Left colon (tissue), 2 donors: Measurements from ENCODE around the gene CD164L2. TPM values are rescaled to one million over a fixed set of nuclear protein-coding genes. Genes with fewer than 3 reads are reported as not detected.
"Not testable (repeated sequence)": the region's sequence is repeated elsewhere in the genome, so short reads cannot be mapped to it uniquely, and the experiment has no call there.

Experiments
- ATAC-seq: fragments of 200-7000 bp; cut with Tn5 transposase; one replicate; pipeline ENCODE4 v1.9.1; 2020; ENCODE audit warnings: mild to moderate bottlenecking, moderate library complexity
- DNase-seq, 2 donors: peaks; one replicate each; pipeline ENCODE4 v3.0.0-alpha.2; 2020
- intact Hi-C, 2 donors: fragments of 100-400 bp; cut with DNase I in 1 of 2; cut with micrococcal nuclease in 1 of 2; formaldehyde crosslinking; loops; one replicate each; pipeline versions ENCODE4 v1.11.2 to v1.14.0; 2022; cut with DNase I, micrococcal nuclease
- total RNA-seq, 2 donors: library from RNA; stranded (reverse); fragmentation: NEBNext Ultra II Directional; extraction: Animal tissue kit (Norgen Biotek cat#: 25700); gene quantifications; one replicate each; pipeline ENCODE4 v1.2.1, GENCODE V29; 2021
- donor health status: DM: no; HTN: no; CAD: no.
- donor health status: DM: yes; HTN: yes; CAD: no.

The CD164L2 gene
- total RNA-seq, 2 donors from 2014 or later: 0.47 to 2.0 TPM

GRCh38 chr1:27406791-27407190 lies 23.7 kb upstream of the CD164L2 start:
- ATAC-seq, DNase-seq, intact Hi-C loops: not testable (repeated sequence)

GRCh38 chr1:27406362-27406680 lies 23.2 kb upstream of the CD164L2 start:
- intact Hi-C loops: no loop called here
- DNase-seq (no peak), ATAC-seq (no peak)

- ATAC-seq, intact Hi-C loops, DNase-seq: not testable (repeated sequence)
These were observed 22.6 kb upstream of the CD164L2 start for GRCh38 chr1:27405598-27406361.

GRCh38 chr1:27405074-27405473 lies 21.9 kb upstream of the CD164L2 start:
- DNase-seq (no peak), ATAC-seq (no peak)
- intact Hi-C loops: no loop called here

GRCh38 chr1:27403931-27404330 lies 20.8 kb upstream of the CD164L2 start:
- no peak for ATAC-seq
- no peak for DNase-seq
- intact Hi-C loops: loop anchor here in 1 of 2 donors (5.0 kb wide), 1 partner anchor 198 kb away; the partner anchor contains the start of gene AHDC1

GRCh38 chr1:27403065-27403726 lies 20.1 kb upstream of the CD164L2 start:
- DNase-seq (peak; percentile 54 to 55), ATAC-seq (no peak)
- intact Hi-C loops: loop anchor here in 1 of 2 donors (5.0 kb wide), 1 partner anchor 199 kb away; the partner anchor contains the start of gene AHDC1

- ATAC-seq (peak; percentile 73), DNase-seq (peak; percentile 78 to 87)
- intact Hi-C loops: loop anchor here in 1 of 2 donors (5.0 kb wide), 1 partner anchor 200 kb away; the partner anchor contains the start of gene AHDC1
These were observed 19.2 kb upstream of the CD164L2 start for GRCh38 chr1:27402349-27402754.

GRCh38 chr1:27400963-27401341 lies 17.8 kb upstream of the CD164L2 start:
- ATAC-seq (no peak), DNase-seq (no peak)
- intact Hi-C loops: loop anchor here in 1 of 2 donors (5.0 kb wide), 1 partner anchor 201 kb away; the partner anchor contains the start of gene AHDC1

GRCh38 chr1:27400082-27400962 lies 17.2 kb upstream of the CD164L2 start:
- DNase-seq (no peak), ATAC-seq (no peak)
- intact Hi-C loops: loop anchor here in 1 of 2 donors (5.0 kb wide), 1 partner anchor 202 kb away; the partner anchor contains the start of gene AHDC1

GRCh38 chr1:27399251-27400025 lies 16.3 kb upstream of the CD164L2 start:
- intact Hi-C loops: loop anchor here (5.0 to 10.0 kb wide), 2 partner anchors 203 to 205 kb away; partner anchors contain the start of gene AHDC1 (in 2 of the 2)
- DNase-seq: no peak

GRCh38 chr1:27398405-27399149 lies 15.4 kb upstream of the CD164L2 start:
- no peak for DNase-seq
- intact Hi-C loops: loop anchor here in 1 of 2 donors (10.0 kb wide), 1 partner anchor 206 kb away; the partner anchor contains the start of gene AHDC1
- ATAC-seq: peak; percentile 13

More at GRCh38 chr1:27399251-27400025, 16.3 kb upstream of the CD164L2 start:
- no peak for ATAC-seq

GRCh38 chr1:27397749-27398148 lies 14.6 kb upstream of the CD164L2 start:
- DNase-seq (no peak), ATAC-seq (no peak)
- intact Hi-C loops: loop anchor here in 1 of 2 donors (10.0 kb wide), 1 partner anchor 207 kb away; the partner anchor contains the start of gene AHDC1

GRCh38 chr1:27397110-27397509 lies 14.0 kb upstream of the CD164L2 start:
- DNase-seq: no peak
- ATAC-seq: no peak
- intact Hi-C loops: loop anchor here in 1 of 2 donors (10.0 kb wide), 1 partner anchor 208 kb away; the partner anchor contains the start of gene AHDC1

GRCh38 chr1:27395441-27396195 lies 12.5 kb upstream of the CD164L2 start:
- peak; percentile 60 to 71 for DNase-seq
- intact Hi-C loops: loop anchor here in 1 of 2 donors (10.0 kb wide), 1 partner anchor 209 kb away; the partner anchor contains the start of gene AHDC1
- ATAC-seq: peak; percentile 34

GRCh38 chr1:27394925-27395324 lies 11.8 kb upstream of the CD164L2 start:
- DNase-seq (no peak), ATAC-seq (no peak)
- intact Hi-C loops: loop anchor here (5.0 to 10.0 kb wide), 3 partner anchors 93 to 212 kb away; partner anchors contain the start of gene AHDC1 (in 1 of the 2)

GRCh38 chr1:27394282-27394658 lies 11.1 kb upstream of the CD164L2 start:
- DNase-seq (no peak), ATAC-seq (no peak)
- intact Hi-C loops: loop anchor here (5.0 to 10.0 kb wide), 3 partner anchors 92 to 213 kb away; partner anchors contain the start of gene AHDC1 (in 1 of the 2)
